GM20000 (cell line): ENCODE measurements around the gene TOP1.

Experiments used
- DNase-seq: peaks from one replicate; pipeline ENCODE4 v3.0.0; 2012; ENCODE audit warnings: low spot score
- TF ChIP-seq, protein P1 (sequence below): IDR thresholded peaks from 2 replicates; pipeline ENCODE4 v1.5.1; 2012; ENCODE audit warnings: mild to moderate bottlenecking, control low read depth; ENCODE audit errors: extremely low read depth, missing control alignments

The TOP1 gene

DNA sequence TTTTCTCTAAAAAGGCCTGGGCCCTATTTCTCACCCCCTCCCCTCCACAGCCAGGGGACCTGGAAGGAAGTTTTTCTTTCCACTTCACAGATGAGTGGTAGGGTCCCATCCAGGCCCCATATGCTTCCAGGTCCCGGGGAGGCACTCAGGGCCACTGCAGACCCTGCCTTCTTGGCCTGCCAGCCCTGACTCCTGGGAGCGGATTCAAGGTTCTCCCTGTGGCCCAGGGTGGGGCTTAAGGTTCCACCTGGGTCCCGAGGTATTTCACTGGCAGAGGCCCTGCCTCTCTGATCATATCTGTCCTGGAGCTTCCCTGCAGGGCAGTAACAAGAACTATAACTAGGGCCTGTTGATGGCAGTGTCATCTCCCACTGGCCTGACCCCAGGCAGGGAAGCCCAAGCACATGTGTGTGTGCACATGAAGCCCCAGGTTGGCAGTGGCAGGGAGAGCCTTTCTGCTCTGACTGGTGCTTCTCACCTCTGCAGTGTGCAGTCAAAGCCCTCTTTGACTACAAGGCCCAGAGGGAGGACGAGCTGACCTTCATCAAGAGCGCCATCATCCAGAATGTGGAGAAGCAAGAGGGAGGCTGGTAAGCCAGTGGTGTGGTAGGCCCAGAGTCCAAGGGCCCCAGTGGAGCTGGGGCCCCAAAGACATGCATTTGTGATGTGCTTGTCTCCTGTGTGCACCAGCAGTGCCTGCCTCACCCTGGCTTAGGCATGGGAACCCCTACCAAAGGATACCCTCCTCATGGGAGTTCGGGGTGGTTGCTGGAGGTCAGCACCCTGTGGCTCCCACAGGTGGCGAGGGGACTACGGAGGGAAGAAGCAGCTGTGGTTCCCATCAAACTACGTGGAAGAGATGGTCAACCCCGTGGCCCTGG is 139.9 kb downstream of the TOP1 start:
- TF ChIP-seq, protein P1, sequence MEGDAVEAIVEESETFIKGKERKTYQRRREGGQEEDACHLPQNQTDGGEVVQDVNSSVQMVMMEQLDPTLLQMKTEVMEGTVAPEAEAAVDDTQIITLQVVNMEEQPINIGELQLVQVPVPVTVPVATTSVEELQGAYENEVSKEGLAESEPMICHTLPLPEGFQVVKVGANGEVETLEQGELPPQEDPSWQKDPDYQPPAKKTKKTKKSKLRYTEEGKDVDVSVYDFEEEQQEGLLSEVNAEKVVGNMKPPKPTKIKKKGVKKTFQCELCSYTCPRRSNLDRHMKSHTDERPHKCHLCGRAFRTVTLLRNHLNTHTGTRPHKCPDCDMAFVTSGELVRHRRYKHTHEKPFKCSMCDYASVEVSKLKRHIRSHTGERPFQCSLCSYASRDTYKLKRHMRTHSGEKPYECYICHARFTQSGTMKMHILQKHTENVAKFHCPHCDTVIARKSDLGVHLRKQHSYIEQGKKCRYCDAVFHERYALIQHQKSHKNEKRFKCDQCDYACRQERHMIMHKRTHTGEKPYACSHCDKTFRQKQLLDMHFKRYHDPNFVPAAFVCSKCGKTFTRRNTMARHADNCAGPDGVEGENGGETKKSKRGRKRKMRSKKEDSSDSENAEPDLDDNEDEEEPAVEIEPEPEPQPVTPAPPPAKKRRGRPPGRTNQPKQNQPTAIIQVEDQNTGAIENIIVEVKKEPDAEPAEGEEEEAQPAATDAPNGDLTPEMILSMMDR: no peak
- no peak for DNase-seq

DNA sequence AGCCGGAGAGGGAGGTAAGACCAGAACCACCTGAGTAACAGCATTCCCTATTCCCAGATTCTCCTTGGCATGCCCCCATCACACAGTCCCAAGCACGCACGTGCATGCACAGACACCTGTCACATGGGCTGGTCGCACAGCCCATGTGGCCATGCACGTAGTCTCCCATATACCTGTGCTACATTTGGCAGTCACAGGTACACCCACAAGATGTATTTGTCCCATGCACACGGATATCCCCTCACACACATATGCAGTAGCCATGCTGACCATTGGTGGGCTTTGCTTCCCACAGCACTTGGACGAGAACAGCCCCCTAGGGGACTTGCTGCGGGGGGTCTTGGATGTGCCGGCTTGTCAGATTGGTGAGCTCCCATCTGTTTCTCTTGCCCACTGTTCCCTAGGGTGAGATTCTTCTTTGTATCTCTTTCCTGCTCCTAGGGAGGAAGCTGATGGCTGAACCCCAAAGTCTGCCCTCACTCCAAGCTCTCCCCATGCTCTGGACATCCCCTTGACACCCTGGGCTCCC is 140.6 kb downstream of the TOP1 start:
- no peak for DNase-seq
- TF ChIP-seq, protein P1: no peak

DNA sequence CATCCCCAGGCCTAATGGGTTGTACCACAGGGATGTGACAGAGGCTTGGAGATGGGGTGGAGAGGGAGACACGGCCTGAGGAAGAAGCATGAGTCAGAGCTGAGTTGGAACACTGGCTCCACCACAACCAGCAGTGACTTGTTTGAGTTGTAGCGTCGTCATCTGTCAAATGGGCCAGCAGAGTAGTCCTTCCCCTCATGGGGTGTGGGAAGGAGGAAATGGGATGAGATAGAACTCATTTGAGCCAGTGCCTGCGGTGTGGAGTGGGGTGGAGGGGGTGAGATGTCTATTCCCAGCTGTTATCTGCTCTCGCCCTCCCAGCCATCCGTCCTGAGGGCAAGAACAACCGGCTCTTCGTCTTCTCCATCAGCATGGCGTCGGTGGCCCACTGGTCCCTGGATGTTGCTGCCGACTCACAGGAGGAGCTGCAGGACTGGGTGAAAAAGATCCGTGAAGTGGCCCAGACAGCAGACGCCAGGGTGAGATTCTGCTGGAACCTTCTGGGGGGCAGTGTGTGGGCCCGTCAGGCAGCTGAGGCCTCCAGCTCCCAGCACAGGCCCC is 141.2 kb downstream of the TOP1 start:
- DNase-seq: no peak
- TF ChIP-seq, protein P1: no peak

DNA sequence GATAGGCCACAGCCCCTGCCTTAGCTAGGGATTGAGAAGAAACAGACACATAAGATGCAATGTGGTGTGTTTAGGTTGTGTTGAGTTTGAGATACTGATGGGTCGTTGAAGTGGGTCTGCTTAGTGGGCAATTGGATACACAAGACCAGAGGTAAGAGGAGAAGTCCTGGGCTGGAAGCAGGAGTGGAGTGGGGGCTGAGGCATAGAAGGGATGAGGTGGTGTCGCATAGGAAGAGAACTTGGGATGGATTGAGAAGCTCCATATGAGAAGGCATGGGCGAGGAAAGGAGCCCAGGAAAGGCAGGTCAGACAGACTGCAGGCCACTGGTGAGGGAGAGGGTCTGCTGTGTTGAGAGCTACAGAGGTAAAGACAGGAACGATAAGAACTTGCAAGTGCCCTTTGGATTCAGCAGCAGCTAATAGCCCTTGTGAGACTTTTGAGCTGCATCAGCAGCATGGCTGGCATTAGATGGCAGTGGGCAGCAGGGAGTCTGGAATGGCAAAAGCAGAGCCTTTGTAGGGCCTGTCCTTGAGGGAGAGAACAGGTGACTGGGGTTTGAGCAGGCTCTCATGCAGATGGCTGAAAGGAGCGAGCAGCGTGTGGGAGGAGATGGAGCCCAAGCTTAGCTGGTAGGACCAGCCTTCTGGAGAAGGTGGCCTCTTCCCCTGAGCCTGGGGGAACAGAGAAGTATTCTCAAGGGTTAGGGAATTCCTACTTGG is 141.9 kb downstream of the TOP1 start:
- TF ChIP-seq, protein P1: no peak
- no peak for DNase-seq

DNA sequence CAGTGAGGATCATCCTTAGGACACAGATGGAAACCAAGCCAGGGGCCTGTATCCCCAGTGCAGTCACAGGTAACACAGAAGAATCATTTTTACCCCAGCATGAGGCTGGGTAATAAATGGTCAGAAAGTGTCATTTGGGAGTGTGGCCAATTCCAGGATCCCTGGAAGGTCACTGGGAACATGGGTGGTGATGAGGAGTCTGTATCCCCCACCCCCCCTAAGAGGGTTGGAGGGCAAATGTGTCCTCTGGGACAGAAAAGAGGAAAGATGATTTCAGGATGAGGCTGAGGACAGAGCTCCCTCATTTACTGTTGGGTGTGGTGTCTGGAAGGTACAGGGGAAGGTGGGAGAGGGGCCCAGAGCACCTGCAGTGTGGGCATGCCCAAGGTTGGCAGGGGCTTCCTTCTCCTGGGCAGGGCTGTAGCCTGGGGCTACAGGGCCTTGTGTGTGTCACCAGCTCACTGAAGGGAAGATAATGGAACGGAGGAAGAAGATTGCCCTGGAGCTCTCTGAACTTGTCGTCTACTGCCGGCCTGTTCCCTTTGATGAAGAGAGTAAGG is 143.2 kb downstream of the TOP1 start:
- TF ChIP-seq, protein P1: no peak
- no peak for DNase-seq

DNA sequence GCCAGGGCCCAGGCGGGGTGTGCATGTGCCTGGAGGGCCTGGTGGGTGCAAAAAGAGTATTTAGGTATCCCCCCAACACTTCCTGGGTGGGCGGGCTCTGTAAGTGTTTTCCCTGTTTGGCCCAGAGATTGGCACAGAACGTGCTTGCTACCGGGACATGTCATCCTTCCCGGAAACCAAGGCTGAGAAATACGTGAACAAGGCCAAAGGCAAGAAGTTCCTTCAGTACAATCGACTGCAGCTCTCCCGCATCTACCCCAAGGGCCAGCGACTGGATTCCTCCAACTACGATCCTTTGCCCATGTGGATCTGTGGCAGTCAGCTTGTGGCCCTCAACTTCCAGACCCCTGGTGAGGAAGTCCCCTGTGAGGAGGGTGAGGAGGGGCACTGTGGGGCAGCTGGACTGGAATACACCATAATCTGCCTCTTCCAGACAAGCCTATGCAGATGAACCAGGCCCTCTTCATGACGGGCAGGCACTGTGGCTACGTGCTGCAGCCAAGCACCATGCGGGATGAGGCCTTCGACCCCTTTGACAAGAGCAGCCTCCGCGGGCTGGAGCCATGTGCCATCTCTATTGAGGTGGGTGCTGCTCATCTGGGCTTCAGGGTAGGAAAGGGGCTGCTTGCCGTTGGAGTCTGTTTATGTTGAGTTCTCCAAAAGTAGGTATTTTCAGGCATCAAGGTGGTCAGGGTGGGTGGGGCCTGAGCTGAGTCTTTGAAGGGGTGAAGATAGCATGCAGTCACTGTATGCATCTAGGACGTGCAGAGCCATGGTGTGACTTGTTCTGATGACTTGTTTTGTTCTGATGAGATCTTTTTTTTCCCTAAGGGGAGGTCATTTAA is 143.9 kb downstream of the TOP1 start:
- no peak for DNase-seq
- TF ChIP-seq, protein P1: no peak
